Muscle layer of duodenum (tissue), 2 donors: ENCODE results near the gene B3GALT4.
A peak's percentile ranks its signal among the peaks of the same experiment; 100 is the strongest.
"Not testable (repeated sequence)": the region's sequence is repeated elsewhere in the genome, so short reads cannot be mapped to it uniquely, and the experiment has no call there.

Source experiments
- H3K27ac ChIP-seq: one replicate; pipeline ENCODE4 v1.7.0; 2013; ENCODE audit warnings: mild to moderate bottlenecking, low read length
- H3K27me3 ChIP-seq: one replicate; pipeline ENCODE4 v1.7.0; 2013; ENCODE audit warnings: low read depth, mild to moderate bottlenecking, control low read depth, low read length
- H3K36me3 ChIP-seq, 2 donors: one replicate each; pipeline ENCODE4 v1.7.0; 2013; ENCODE audit warnings: low read length in 2 of 2, control low read depth in 1 of 2, mild to moderate bottlenecking in 1 of 2; ENCODE audit not compliant: insufficient read depth in 2 of 2, control insufficient read depth in 1 of 2
- H3K4me1 ChIP-seq, 2 donors: one replicate each; pipeline ENCODE4 v1.7.0; 2013; ENCODE audit warnings: low read length in 2 of 2, mild to moderate bottlenecking in 2 of 2, control low read depth in 1 of 2, moderate library complexity in 1 of 2; ENCODE audit not compliant: insufficient read depth in 2 of 2, control insufficient read depth in 1 of 2
- H3K4me3 ChIP-seq, 2 donors: one replicate each; pipeline ENCODE4 v1.7.0; 2013; ENCODE audit warnings: low read length in 2 of 2, low read depth in 1 of 2, mild to moderate bottlenecking in 1 of 2
- H3K9me3 ChIP-seq, 2 donors: one replicate each; pipeline ENCODE4 v1.7.0; 2013; ENCODE audit warnings: low read length in 2 of 2, control low read depth in 1 of 2, mild to moderate bottlenecking in 1 of 2; ENCODE audit not compliant: control insufficient read depth in 1 of 2
- donor health status: healthy.

Gene B3GALT4

GRCh38 chr6:33249732-33250630 is 26.9 kb upstream of the B3GALT4 start:
- peak overlapping the region; percentile 64 to 90 for H3K4me3 ChIP-seq
- H3K27ac ChIP-seq = peak overlapping the region; percentile 97
- no peaks in the 10 kb centered on the region for H3K27me3 ChIP-seq
- H3K36me3 ChIP-seq = peaks cover 8 to 13% of the 10 kb centered on the region in 2 donors
- no peaks in the 10 kb centered on the region for H3K9me3 ChIP-seq
- H3K4me1 ChIP-seq = peaks cover 10 to 25% of the 10 kb centered on the region in 2 donors

DNA sequence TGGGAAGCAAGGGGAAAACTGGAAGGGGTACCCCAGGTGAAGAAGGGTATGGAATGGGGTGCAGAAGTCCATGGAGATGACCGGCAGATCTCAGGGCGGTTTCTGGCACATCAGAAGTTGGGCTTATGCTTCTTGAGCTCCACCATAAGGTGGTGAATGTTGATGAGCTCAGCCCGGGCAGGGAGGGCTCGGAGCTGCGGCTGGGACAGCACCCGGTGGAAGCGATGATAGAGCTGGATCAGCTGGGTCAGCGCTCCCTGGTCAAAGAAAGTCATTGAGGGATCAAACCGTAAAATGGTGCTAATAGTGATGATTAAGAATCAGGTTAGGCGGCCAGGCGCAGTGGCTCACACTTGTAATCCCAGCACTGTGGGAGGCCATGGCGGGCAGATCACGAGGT is 26.2 kb upstream of the B3GALT4 start:
- H3K36me3 ChIP-seq = peaks cover 8 to 16% of the 10 kb centered on the region in 2 donors
- H3K27ac ChIP-seq = no peak overlapping the region
- H3K27me3 ChIP-seq = no peaks in the 10 kb centered on the region
- peaks cover 10 to 25% of the 10 kb centered on the region in 2 donors for H3K4me1 ChIP-seq
- H3K4me3 ChIP-seq = no peak overlapping the region
- no peaks in the 10 kb centered on the region for H3K9me3 ChIP-seq

GRCh38 chr6:33251395-33252012 is 25.4 kb upstream of the B3GALT4 start:
- H3K4me3 ChIP-seq = no peak overlapping the region
- peaks cover 10 to 25% of the 10 kb centered on the region in 2 donors for H3K4me1 ChIP-seq
- H3K27me3 ChIP-seq = no peaks in the 10 kb centered on the region
- no peak overlapping the region for H3K27ac ChIP-seq
- H3K36me3 ChIP-seq = peaks cover 8 to 16% of the 10 kb centered on the region in 2 donors
- H3K9me3 ChIP-seq = no peaks in the 10 kb centered on the region

GRCh38 chr6:33252759-33253158 is 24.2 kb upstream of the B3GALT4 start:
- Histone ChIP-seq H3K27ac (no peak overlapping the region), H3K36me3 (peaks cover 8 to 16% of the 10 kb centered on the region in 2 donors), H3K4me3 (no peak overlapping the region), H3K9me3 (no peaks in the 10 kb centered on the region), H3K27me3 (no peaks in the 10 kb centered on the region), H3K4me1 (peaks cover 10 to 25% of the 10 kb centered on the region in 2 donors)

- Histone ChIP-seq H3K27ac (no peak overlapping the region), H3K9me3 (no peaks in the 10 kb centered on the region), H3K27me3 (no peaks in the 10 kb centered on the region), H3K4me3 (no peak overlapping the region), H3K36me3 (peaks cover 16 to 24% of the 10 kb centered on the region in 2 donors), H3K4me1 (peaks cover 5 to 12% of the 10 kb centered on the region in 2 donors)
Observed at GRCh38 chr6:33254591-33254990, 22.3 kb upstream of the B3GALT4 start.

DNA sequence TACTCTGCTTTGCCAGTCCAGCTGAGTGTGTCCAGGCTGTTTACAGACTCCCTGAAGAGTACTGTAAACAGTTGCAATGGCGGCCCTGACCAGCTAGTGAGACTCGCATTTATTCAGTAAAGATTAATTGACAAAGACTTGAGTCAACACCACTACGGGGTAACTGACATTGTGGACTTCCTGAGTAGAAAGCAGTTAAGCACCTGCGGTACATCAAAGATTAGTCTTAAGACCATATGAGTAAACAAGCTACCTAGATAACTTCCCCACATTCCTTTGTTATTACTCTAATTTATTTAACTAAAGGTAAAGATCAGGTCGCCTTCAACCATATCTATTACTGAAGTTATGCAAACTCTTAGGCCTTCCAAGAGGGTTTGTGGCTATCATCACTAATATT is 17.9 kb upstream of the B3GALT4 start:
- Histone ChIP-seq H3K4me1 (no peaks in the 10 kb centered on the region), H3K4me3 (no peak overlapping the region), H3K9me3 (no peaks in the 10 kb centered on the region), H3K27ac (no peak overlapping the region), H3K27me3 (no peaks in the 10 kb centered on the region), H3K36me3 (peaks cover 20 to 51% of the 10 kb centered on the region in 2 donors)

DNA sequence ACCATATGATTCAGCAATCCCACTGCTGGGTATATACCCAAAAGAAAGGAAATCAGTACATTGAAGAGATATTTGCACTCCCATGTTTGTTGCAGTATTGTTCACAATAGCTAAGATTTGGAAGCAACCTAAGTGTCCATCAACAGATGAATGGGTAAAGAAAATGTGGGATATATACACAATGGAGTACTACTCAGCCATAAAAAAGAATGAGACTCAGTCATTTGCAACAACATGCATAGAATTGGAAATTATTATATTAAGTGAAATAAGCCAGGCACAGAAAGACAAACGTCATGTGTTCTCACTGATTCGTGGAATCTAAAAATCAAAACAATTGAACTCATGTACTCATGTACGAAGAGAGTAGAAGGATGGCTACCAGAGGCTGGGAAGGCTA is 14.4 kb upstream of the B3GALT4 start:
- H3K36me3 ChIP-seq = peaks cover 48 to 81% of the 10 kb centered on the region in 2 donors
- not testable (repeated sequence) for H3K27ac ChIP-seq, H3K4me3 ChIP-seq, H3K4me1 ChIP-seq, H3K27me3 ChIP-seq, H3K9me3 ChIP-seq

DNA sequence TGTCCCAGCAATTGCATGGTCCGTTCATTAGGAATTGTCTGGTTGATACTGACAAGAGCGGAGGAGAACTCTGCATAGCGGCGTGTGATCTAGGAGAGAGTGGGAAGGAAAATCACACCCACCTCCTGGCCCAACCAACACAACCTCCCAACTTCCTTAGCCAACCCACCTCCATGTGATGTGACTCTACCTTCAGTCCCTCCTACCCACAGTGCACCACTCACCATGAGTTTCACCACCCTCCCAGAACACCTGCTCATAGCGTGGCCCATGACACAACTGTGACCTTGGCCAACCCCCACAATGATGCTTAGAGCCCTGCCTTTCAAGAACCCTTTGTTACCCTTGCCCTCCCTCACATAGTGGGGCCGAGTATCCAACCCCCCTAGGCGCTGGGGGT is 12.9 kb upstream of the B3GALT4 start:
- Histone ChIP-seq H3K36me3 (peaks cover 58 to 92% of the 10 kb centered on the region in 2 donors), H3K27me3 (no peaks in the 10 kb centered on the region), H3K4me1 (no peaks in the 10 kb centered on the region), H3K9me3 (no peaks in the 10 kb centered on the region), H3K27ac (no peak overlapping the region), H3K4me3 (no peak overlapping the region)

DNA sequence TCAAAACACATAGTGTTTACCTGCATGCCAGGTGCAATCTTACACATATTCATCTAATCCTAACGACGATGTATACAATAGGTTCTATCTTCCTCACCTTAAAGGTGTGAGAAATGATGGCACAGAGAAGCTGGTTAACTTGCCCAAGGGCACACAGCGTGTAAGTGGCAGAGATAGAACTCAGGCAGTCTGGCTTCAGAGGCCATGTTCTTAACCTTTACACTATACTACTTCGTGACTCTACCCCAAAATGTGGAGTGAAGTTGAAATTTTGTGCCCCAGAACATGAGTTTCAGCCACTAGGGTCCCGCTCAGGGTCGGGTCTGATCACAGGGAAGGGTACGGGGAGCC is 5.8 kb upstream of the B3GALT4 start:
- no peaks in the 10 kb centered on the region for H3K9me3 ChIP-seq
- H3K27me3 ChIP-seq = no peaks in the 10 kb centered on the region
- peaks cover 51 to 54% of the 10 kb centered on the region in 2 donors for H3K36me3 ChIP-seq
- peak overlapping the region; percentile 87 to 100 for H3K4me3 ChIP-seq
- H3K4me1 ChIP-seq = peaks cover 12 to 49% of the 10 kb centered on the region in 2 donors
- H3K27ac ChIP-seq = peak overlapping the region; percentile 99

DNA sequence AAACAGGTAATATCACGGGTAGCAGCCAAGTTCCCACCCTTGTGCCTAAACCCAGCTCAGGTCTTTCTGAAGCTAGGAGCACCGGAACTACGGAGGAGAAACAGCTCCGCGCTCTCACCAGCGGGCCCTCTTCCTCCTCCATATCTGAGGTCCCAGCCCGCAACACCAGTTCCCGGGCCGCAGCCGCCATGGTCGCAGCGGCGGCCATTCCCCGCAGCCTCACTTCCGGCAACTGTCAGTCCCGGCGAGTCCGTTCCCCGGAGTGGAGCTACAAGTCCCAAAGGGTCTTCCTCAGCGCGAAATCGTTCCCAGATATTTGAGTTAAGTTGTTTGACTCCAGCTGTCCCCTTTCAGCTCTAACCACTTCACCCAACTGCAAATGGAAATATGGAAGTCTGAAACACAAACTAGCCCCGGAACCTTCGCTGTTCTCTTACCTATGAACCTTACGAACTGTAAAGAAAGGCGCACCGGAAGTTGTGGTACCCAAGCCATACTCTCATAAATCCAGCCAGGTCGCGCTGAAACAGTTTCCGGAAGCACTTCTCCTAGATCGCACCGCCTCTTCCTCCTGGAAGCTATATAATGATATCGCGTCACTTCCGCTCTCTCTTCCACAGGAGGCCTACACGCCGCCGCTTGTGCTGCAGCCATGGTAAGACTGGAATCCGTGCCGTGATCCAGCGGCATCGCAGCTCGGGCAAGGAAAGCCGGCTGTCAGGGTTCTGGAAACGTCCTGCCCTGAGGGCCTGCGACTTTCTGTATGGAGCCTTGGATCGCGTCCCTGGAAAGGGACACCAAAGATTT is 5.3 kb upstream of the B3GALT4 start, which contains the start of the genes RPS18 and VPS52:
TSS of gene RPS18 (plus strand) at position 608 of the 807 bp plus-strand sequence. CDS start at position 653, 45 bp downstream.
TSS of gene VPS52 (minus strand) at position 409 of the 807 bp plus-strand sequence. CDS start at position 208, 201 bp downstream.
- Histone ChIP-seq H3K27me3 (no peaks in the 10 kb centered on the region), H3K27ac (peak within 1 kb of the TSS; percentile 99), H3K36me3 (peaks cover 48 to 54% of the 10 kb centered on the region in 2 donors), H3K9me3 (no peaks in the 10 kb centered on the region), H3K4me3 (peak within 1 kb of the TSS; percentile 87 to 100), H3K4me1 (peaks cover 16 to 54% of the 10 kb centered on the region in 2 donors)
